Nephron (organoid): ENCODE results near the gene CUBN.
A peak's percentile ranks its signal among the peaks of the same experiment; 100 is the strongest.

Experiments
- H3K27ac Mint-ChIP-seq, 3 experiments: 2 replicates each; pipeline ENCODE4 v1.8.0; 2020; ENCODE audit warnings: mixed read lengths in 3 of 3, mild to moderate bottlenecking in 2 of 3, moderate library complexity in 1 of 3
- H3K27me3 Mint-ChIP-seq: 2 replicates; pipeline ENCODE4 v1.8.0; 2021; ENCODE audit warnings: low read depth, mild to moderate bottlenecking, moderate library complexity, mixed read lengths
- H3K36me3 Mint-ChIP-seq: 2 replicates; pipeline ENCODE4 v1.8.0; 2020; ENCODE audit warnings: low read depth, mixed read lengths
- H3K4me1 Mint-ChIP-seq: 2 replicates; pipeline ENCODE4 v1.8.0; 2020; ENCODE audit warnings: mixed read lengths
- H3K4me3 Mint-ChIP-seq, 3 experiments: 2 replicates each; pipeline ENCODE4 v1.8.0; 2020; ENCODE audit warnings: mild to moderate bottlenecking in 3 of 3, mixed read lengths in 3 of 3, moderate library complexity in 2 of 3
- H3K9me3 Mint-ChIP-seq: 2 replicates; pipeline ENCODE4 v1.8.0; 2020; ENCODE audit warnings: mixed read lengths
- CTCF ChIP-seq, 3 experiments: fragments of 200-600 bp; sonication (generic); IDR thresholded peaks; one replicate each; pipeline ENCODE4 v1.5.0; 2021; ENCODE audit warnings: antibody characterized with exemption in 3 of 3; ENCODE audit not compliant: unreplicated experiment in 3 of 3

Gene CUBN

GRCh38 chr10:17026686-17027485, 102.7 kb downstream of the CUBN start:
- no peaks in the 10 kb centered on the region for H3K9me3 Mint-ChIP-seq
- H3K4me1 Mint-ChIP-seq, result peaks cover 39% of the 10 kb centered on the region
- H3K27ac Mint-ChIP-seq, result no peak overlapping the region
- TF ChIP-seq CTCF (IDR thresholded peaks at IDR 0.05; ENCODE audit: unreplicated experiment in 3 of 3), result no peak
- H3K4me3 Mint-ChIP-seq, result no peak overlapping the region
- no peaks in the 10 kb centered on the region for H3K27me3 Mint-ChIP-seq
- H3K36me3 Mint-ChIP-seq, result no peaks in the 10 kb centered on the region

- no peaks in the 10 kb centered on the region for H3K27me3 Mint-ChIP-seq
- peaks cover 37% of the 10 kb centered on the region for H3K4me1 Mint-ChIP-seq
Measured at GRCh38 chr10:17025444-17026295, 103.9 kb downstream of the CUBN start.

GRCh38 chr10:17024461-17024860, 105.2 kb downstream of the CUBN start:
- no peak overlapping the region for H3K27ac Mint-ChIP-seq
- H3K4me3 Mint-ChIP-seq, result no peak overlapping the region
- TF ChIP-seq CTCF (IDR thresholded peaks at IDR 0.05; ENCODE audit: unreplicated experiment in 3 of 3), result no peak

More at GRCh38 chr10:17025444-17026295, 103.9 kb downstream of the CUBN start:
- TF ChIP-seq CTCF (IDR thresholded peaks at IDR 0.05; ENCODE audit: unreplicated experiment in 3 of 3), result no peak
- no peaks in the 10 kb centered on the region for H3K9me3 Mint-ChIP-seq
- peak overlapping the region in 2 of 3 experiments; percentile 40 to 71 for H3K27ac Mint-ChIP-seq
- H3K36me3 Mint-ChIP-seq, result no peaks in the 10 kb centered on the region
- no peak overlapping the region for H3K4me3 Mint-ChIP-seq

GRCh38 chr10:17023386-17024298, 106.0 kb downstream of the CUBN start:
- H3K9me3 Mint-ChIP-seq, result peaks cover 7% of the 10 kb centered on the region
- TF ChIP-seq CTCF (IDR thresholded peaks at IDR 0.05; ENCODE audit: unreplicated experiment in 3 of 3), result no peak
- H3K4me3 Mint-ChIP-seq, result peak overlapping the region in 1 of 3 experiments; percentile 12

More at GRCh38 chr10:17024461-17024860, 105.2 kb downstream of the CUBN start:
- H3K36me3 Mint-ChIP-seq, result peaks cover 6% of the 10 kb centered on the region
- peaks cover 3% of the 10 kb centered on the region for H3K9me3 Mint-ChIP-seq
- H3K4me1 Mint-ChIP-seq, result peaks cover 33% of the 10 kb centered on the region
- H3K27me3 Mint-ChIP-seq, result peaks cover under 1% of the 10 kb centered on the region

GRCh38 chr10:17022896-17023295, 106.7 kb downstream of the CUBN start:
- no peak for TF ChIP-seq CTCF (IDR thresholded peaks at IDR 0.05; ENCODE audit: unreplicated experiment in 3 of 3)
- H3K27me3 Mint-ChIP-seq, result peaks cover 3% of the 10 kb centered on the region
- no peak overlapping the region for H3K4me3 Mint-ChIP-seq
- H3K27ac Mint-ChIP-seq, result peak overlapping the region; percentile 66 to 71 (median 67)
- H3K36me3 Mint-ChIP-seq, result peaks cover 11% of the 10 kb centered on the region
- peaks cover 7% of the 10 kb centered on the region for H3K9me3 Mint-ChIP-seq
- peaks cover 30% of the 10 kb centered on the region for H3K4me1 Mint-ChIP-seq

More at GRCh38 chr10:17023386-17024298, 106.0 kb downstream of the CUBN start:
- Mint-ChIP-seq H3K4me1 (peaks cover 30% of the 10 kb centered on the region), H3K27me3 (peaks cover 3% of the 10 kb centered on the region), H3K36me3 (peaks cover 11% of the 10 kb centered on the region), H3K27ac (peak overlapping the region; percentile 66 to 71 (median 67))
